GM11168 (cell line): ENCODE results near the gene ZNF428.
"Not testable (repeated sequence)": the region's sequence is repeated elsewhere in the genome, so short reads cannot be mapped to it uniquely, and the experiment has no call there.

Source experiments
- in situ Hi-C: fragments of 300-500 bp; cut with MboI; formaldehyde crosslinking; loops from one replicate; pipeline ENCODE4 v1.12.0; 2022; ENCODE audit warnings: low sequenced_read_pairs; ENCODE audit not compliant: unreplicated experiment

The ZNF428 gene

DNA sequence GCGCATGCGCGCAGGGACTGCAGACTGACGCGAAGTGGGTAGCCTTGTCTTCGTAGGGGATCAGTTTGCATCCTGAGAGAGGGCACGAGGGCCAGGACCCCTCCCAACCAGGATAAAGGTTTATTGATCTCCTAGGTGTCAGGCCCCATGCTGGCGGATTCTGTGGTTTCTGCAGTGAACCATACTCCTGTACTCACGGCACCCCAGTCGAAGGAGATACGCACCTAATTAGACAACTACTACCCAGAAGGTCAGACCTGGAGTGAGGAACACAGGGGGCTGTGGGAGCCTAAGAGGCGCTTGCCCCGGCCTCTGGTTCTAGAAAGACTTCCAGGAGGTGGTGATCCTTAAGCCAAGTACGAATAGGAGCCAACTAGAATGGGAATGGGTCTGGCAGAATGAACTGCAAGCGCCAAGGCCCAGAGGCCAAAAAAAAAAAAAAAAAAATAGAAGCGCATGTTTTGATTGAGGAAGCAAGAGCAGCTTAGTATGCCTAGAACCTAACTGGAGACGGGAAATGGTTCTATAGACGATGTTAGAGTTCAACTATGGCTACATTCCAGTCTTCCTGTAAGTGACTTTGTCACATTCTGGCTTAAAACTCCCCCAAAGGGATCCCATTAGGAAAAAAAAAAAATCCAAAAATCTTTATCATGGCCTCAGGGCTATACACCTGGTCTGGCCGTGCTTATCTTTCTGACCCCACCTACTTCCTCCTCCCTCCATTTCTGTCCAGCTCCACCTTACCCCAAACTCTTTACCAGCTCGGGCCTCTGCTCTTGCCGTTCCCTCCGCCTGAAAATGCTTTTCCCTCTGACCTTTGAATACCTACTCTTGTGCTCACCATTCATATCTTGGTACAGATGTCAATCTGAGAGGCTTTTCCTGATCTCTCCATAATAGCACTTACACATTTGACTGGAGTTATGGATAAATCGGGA lies 902 bp upstream of the ZNF428 start:
- in situ Hi-C loops, result no loop called here

DNA sequence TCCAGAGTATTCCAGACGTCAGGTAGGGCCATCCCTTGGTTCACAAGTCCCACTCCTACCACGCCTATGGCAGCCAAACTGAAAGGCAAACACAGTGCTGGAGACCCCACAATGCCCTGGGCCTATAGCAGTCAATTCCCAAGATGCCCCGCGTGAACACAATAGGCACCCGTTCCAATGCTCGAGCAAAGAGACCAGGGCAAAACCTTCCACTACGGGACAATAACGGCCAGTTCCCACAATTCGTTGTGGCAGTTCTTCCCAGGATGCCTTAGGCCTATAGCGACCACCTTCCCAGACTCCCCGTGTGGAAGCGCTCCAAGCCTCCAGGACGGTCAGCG lies 538 bp downstream of the ZNF428 start:
- in situ Hi-C loops, result no loop called here

DNA sequence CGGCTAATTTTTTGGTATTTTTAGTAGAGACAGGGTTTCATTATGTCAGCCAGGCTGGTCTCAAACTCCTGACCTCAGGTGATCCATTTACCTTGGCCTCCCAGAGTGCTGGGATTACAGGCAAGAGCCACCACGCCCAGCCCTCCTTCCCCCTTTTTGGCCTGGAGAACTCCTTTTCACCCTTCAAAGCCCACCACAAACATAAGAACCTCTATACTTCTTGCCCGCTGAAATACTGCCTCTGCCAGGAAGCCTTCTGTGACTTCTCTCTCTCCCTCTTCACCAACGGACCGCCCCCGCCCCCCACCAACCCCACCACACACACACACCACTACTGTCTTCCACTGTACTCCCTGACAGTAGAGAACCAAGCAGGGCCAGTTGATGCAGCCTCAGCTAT lies 2.5 kb downstream of the ZNF428 start:
- in situ Hi-C loops, result no loop called here

DNA sequence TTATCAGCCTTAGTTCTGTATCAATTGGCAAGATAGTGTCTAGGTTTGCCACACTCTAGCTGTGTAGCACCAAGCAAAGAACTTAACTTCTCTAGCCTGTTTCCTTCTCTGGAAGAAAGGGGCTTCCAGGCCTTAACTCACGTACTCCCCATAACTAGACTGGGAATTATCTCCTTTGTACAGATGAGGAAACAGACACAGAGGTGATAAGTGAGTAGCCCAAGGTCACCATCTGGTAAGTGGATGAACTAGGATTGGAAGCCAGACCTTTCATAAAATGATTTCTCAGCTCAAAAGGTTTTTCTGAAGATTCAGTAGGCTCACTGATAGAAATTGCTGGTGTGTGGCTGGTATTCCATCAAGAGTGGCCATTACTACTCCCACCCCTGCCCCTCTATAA lies 3.1 kb downstream of the ZNF428 start:
- in situ Hi-C loops, result no loop called here

DNA sequence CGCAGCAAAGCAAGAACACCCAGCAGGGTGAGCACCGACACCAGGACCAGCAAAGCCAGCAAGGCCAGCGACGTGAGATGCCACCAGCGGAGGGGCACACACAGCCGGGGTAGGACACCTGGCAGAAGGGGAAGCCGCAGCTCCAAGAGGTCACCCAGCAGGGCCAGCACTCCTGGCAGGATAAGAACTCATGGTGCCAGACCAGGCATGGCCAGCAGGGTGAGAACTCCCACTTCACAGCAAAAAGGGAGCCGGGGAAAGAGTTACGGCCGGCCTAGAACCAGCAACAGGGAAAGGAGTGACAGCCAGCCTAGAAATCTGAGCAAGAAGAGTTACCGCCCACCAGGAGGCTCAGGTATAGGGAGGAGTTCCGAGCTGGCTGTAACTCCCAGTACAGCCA lies 7.1 kb downstream of the ZNF428 start:
- in situ Hi-C loops, result no loop called here

DNA sequence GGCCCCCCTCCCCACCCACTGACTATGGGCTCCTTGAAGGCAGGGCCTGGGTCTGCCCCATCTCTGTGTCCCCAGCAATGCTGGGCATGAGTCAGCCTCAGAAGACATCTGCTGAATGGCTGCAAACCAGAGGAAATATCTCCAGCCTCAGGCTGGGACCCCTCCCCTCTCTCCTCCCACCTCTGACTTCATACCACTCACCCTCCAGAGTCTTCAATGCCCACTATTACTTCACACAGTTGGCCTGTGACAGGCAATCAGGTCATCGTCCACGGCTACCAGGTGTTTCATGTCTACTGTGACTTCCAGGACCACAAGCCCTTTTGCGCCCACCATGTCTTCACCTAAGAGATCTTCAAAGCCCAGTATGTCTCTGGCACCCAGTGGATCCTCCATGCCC lies 7.6 kb downstream of the ZNF428 start, which contains the start of gene SRRM5:
Gene SRRM5, plus strand, starts transcription at position 301 of the 400 bp plus-strand sequence. Its CDS starts 34 bp downstream, at position 335.
- in situ Hi-C loops, result no loop called here

DNA sequence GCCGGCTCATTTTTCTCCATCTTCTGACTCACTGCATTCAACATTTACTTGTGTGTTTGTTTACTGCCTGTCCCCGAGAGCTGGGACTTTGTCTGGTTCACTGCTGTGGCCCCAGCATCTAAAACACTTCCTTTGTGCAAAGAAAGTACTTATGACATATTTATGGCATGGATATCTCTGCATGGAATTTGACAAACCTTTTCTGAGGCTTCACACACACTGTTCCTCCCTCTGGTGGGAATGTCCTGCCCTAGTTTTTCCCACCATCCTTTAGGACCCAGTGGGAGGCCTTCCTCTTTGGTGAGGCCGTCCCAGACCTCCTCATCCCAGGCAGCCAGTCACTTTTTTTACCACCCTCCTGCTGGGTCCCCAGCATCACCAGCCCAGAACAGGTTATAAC lies 8.9 kb downstream of the ZNF428 start:
- in situ Hi-C loops, result no loop called here

DNA sequence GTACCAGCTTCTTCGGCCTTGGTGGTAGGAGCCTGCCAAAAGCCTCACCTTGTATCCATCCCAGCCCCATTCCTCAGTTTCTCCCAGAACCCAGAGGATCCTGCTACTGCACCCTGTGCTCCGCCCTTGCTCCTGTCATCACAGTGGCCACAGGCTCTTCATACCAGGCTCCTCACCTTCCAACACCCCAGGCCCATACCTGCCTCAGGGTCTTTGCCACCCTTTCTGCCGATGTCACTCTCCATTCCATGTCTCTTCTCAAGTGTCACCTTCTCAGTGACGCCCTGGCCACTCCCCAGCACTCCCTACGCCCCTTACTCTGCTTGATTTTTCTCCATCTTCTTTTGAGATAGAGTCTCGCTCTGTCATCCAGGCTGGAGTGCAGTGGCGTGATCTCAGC lies 9.6 kb downstream of the ZNF428 start:
- in situ Hi-C loops, result no loop called here

DNA sequence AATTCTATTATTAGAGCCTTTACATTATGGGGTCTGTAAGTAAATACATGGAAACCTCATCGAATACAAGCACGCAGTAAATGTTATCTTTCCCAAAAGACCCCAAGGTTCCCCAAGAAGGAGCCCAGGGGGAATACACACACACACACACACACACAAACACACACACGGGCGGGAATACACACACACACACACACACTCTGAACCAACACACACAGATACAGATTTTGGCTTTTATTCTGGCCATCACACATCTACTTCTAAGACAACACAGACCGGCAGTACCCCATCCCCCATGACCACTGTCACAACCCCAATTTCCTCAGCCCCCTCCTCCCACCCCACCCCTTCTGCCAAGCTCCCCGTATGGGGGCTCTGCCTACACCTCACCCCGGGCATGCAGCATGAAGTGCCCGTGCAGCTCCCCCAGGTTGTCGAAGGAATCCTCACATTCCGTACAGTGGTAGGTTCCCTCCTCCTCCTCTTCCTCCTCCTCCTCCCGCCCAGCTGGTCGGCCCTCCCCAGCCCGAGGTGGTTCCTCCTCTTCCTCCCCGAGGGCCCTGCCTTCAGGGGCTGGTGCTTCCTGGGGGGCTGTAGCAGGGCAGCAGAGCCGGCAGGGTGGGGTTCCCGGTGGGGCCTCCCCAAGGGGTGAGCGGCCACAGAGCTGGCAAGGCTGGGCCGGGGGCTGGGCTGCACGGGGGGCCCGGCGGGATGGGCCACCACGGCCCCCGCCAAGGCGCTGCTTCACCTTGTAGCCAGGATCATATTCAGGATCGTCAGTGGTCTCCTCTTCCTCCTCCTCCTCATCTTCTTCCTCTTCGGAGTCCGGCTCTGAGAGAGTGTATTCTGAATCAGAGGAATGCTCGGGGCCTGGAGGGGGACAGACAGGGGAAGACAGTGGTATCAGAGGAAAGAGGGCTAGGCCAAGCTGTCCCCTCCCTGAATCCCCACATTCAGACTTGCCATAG lies 11.9 kb downstream of the ZNF428 start:
- in situ Hi-C loops, result no loop called here

DNA sequence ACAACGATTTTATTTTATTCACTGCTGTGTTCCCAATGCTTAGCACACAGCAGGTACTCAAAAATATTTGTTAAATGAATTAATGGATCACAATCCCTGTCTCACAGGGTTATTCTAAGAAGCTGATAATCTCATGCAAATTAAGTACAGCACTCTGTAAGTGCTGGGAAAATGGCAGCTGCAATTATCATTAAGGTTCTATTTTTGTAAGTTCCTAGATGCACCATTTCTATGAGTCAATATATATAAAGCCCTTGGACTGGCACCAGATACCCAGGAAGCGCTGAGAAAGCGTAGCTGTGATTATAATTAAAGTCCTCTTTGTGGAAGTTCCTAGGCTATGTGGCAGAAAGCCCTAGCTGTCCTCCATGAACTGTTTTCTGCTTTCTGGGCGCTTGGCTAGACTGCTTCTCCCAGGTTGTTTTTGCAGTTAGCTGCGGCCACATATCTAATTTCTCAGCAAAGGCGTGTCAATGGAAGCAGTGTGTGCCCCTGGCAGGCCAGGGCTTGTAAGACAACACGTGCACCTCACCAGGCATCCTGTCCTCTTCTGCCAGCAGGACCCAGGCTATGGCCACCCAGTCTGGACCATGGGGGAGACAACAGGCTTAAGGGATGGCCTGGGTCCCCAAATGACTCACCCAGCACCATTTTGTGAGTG lies 12.7 kb downstream of the ZNF428 start:
- in situ Hi-C loops, result no loop called here

DNA sequence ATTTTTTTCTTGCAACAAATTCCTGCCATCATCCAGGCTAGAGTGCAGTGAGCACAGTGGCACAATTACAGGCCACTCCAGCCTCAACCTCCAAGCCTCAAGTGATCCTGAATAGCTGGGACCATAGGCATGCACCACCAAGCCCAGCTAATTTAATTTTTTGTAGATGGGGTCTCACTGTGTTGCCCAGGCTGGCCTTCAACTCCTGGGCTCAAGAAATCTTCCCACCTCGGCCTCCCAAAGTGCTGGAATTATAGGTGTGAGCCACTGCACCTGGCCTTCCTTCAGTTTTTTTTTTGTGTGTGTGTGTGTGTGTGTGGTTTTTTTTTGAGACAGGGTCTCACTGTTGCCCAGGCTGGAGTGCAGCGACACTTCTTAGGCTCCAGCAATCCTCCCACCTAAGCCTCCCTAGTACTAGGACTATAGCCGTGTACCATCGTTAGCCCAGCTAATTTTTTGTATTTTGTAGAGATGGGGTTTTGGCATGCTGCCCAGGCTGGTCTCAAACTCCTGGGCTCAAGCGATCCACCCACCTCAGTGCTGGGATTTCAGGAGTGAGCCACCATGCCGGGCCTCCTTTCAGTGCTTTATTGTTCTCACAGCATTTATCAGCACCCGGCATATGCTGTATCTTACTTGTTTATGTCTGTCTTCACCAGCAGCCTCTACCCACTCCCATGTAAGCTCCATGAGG lies 13.4 kb downstream of the ZNF428 start:
- in situ Hi-C loops, result no loop called here

DNA sequence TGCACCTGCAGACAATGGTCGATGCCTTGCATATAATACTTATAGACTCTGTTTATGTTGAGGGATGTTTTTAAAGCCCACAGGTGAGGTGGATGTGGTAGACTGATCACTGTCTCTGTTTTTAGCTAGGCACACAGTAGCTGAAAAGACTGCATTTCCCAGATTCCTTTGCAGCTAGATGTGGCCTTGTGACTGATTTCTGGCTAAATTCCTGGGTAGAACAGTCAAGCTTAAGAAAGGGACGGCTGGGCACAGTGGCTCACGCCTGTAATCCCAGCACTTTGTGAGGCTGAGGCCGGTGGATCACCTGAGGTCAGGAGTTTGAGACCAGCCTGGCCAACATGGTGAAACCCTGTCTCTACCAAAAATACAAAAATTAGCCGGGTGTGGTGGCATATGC lies 19.1 kb downstream of the ZNF428 start:
- in situ Hi-C loops, result not testable (repeated sequence)

DNA sequence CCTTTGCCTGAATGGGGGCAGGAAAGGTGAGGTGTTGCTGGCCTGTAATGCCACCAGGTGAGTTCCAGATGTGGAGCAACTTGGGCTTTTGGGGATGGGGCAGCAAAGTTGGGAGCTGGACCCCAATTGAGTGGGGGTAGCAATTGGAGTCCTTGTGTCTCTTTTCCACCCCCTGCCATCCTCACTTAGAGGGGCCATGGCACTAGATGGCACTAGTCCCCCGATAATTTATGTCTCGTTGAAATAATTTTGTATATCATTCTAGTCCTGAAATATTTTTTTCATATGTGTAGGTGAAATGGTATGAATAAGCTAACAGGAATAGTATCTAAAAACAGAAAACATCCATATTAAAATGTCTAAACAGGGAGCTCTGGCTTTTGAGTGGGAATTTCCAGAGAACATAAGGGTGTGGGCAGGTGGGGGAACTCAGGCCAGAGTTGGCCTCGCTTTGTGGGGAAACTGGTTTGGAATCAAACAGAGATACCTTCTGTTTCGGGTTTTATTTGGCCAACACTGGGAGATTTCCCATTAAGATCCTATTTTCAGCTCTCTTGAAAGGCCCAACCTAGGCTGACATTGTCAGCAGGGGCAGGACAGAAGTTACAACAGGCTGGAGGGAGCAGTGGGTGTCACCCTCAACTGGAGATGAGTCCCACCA lies 19.7 kb downstream of the ZNF428 start:
- in situ Hi-C loops, result no loop called here

DNA sequence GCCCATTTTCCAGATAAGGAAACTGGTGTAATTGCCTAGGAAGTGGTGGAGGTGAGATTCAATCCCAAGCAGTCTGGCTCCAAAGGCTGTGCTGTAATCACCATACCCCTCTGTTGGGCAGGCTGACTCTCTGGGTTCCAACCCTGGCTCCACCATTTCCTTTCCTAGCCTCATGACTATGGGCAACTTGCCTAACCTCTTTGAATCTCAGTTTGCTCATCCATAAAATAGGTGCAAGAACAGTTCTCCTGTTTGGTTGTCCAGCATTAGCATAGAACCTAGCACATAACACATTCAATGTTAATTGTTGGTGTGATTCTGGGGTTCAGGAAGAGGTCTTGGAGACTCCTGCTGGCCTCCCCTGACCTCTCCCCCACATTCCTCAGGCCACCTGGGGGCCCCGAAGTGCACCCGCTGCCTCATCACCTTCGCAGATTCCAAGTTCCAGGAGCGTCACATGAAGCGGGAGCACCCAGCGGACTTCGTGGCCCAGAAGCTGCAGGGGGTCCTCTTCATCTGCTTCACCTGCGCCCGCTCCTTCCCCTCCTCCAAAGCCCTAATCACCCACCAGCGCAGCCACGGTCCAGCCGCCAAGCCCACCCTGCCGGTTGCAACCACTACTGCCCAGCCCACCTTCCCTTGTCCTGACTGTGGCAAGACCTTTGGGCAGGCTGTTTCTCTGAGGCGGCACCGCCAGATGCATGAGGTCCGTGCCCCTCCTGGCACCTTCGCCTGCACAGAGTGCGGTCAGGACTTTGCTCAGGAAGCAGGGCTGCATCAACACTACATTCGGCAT lies 20.8 kb downstream of the ZNF428 start:
- in situ Hi-C loops, result no loop called here

DNA sequence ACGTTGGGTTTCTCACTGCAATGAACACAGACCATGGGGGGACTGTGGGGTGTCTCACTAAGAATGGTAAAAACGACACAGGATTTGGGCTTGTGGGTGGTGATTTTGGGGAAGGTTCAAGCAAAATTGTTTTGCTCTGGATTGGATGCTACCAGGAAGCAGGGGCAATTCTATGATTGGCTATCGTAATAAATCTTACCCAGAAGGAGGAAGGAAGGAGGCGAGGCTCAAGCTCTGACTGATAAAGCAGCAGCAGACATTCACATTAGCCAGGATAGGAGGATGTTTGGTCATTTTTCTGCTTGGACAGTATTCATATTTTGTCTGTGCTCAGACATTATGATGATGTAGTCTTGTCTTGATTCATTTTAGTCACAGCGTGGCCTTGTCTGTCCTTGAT lies 21.6 kb downstream of the ZNF428 start:
- in situ Hi-C loops, result no loop called here

DNA sequence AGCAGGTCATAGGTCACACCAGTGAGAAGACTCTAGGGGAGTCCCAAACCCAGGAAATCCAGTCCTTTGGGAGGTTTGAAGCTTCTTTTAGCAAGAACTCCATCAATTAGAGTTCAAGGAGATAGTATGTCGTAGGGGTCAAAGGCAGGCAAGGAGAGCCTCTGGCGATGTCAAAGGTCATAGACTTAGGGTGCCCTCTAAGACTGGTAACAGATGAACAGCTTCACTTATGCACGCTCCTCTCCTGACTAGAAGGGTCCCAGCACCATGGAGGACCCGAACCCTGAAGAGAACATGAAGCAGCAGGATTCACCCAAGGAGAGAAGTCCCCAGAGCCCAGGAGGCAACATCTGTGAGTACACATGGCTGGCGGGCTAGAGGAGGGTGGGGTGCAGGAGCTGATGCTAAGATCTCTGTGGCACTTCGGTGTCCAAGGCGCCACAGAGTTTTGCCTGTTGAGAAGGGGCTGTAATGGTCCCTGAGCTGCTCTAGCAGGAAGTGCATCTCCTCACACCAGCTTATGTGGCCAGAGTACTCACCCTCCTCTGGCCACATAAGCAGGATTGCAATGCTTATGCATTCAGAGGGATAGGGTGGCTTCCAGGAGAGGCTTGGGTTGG lies 22.5 kb downstream of the ZNF428 start:
- in situ Hi-C loops, result no loop called here

DNA sequence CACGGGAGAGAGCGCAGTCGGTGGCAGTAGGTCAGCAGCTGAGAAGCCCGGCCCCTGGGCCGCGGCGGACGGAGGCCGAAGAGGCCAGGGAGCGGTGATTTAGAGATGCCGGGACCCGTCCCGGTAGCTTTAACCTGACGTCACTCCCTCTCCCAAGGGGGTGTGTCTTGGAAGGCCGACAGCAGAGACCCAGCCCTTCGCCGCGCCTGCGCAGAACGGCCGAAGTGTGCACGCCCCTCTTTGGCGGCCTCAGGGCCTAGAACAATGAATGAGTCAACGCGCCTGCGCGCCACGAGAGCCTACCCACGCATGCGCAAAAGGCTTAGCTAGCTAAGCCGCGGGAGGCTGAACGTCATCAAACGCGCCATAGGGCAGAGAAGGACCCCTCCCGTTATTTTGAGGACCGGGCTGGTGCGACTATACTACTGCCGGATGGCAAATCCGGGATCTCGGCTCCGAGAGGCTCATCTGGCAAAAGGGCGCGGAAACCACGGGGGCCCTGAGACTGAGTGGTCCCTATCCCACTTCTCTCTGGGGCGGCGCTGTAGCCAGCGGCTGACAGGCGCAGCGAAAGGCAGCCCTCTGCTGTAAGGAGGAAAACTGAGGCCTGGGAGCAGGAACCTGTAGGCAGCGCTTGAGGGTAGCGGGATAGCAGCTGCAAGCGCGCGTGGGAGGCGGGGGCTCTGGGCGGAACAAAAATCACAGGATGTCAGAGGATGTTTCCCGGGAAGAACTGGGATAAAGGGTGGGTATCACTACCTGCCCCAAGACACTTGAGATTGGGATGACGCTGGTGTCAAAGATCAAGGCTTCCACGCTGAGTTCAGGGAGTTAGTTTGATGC lies 23.2 kb downstream of the ZNF428 start, which contains the start of the genes IRGQ and ZNF576:
Gene IRGQ, minus strand, starts transcription at position 136 of the 843 bp plus-strand sequence. CDS start 796 bp downstream, outside the sequence.
Gene ZNF576, plus strand, starts transcription at position 597 of the 843 bp plus-strand sequence. CDS start 514 bp downstream, outside the sequence.
- in situ Hi-C loops, result no loop called here
